HepG2 (cell line): Measurements from ENCODE around the gene ATP6V1F.

ENCODE experiments used
- MED1 ChIP-seq: sonication (generic); formaldehyde crosslinking; IDR thresholded peaks from 2 replicates; pipeline ENCODE4 v1.4.0; 2020; ENCODE audit warnings: missing genetic modification reagents
- PPARG ChIP-seq: conservative IDR thresholded peaks from 2 replicates; pipeline ENCODE4 v1.6.1; 2016; ENCODE audit warnings: missing biosample characterization, missing genetic modification reagents
- ZNF446 ChIP-seq: sonication (generic); formaldehyde crosslinking; IDR thresholded peaks from 2 replicates; pipeline ENCODE4 v1.5.0; 2020; ENCODE audit warnings: mild to moderate bottlenecking, missing genetic modification reagents

GRCh38 chr7:128900237-128900636 is 37.6 kb downstream of the ATP6V1F start:
- TF ChIP-seq ZNF446 (CRISPR knock-in tag), result no peak
- no peak for TF ChIP-seq MED1 (CRISPR knock-in tag)
- no peak for TF ChIP-seq PPARG (CRISPR knock-in tag)
